Neural cell (in vitro differentiated cells): ENCODE measurements around the gene ATP6V1F. TPM values are rescaled to one million over a fixed set of nuclear protein-coding genes. Genes with fewer than 3 reads are reported as not detected.

Experiments
- H2AFZ ChIP-seq: fragments of 200-600, 300-800 bp; sonication (generic), shearing (Covaris generic); 2 replicates; pipeline ENCODE4 v1.6.0; 2014; ENCODE audit warnings: low read depth, mild to moderate bottlenecking, antibody characterized with exemption, low read length, moderate library complexity
- H3F3A ChIP-seq: fragments of 200-600 bp; shearing (Covaris generic); 2 replicates; pipeline ENCODE4 v1.6.1; 2016; ENCODE audit warnings: mild to moderate bottlenecking, moderate library complexity, mixed read lengths, antibody characterized with exemption, low read length; ENCODE audit not compliant: insufficient read depth, poor library complexity, severe bottlenecking
- H3K27ac ChIP-seq: fragments of 200-600, 300-800 bp; sonication (generic), shearing (Covaris generic); 2 replicates; pipeline ENCODE4 v1.5.1; 2014; ENCODE audit warnings: mild to moderate bottlenecking, low read length, moderate library complexity
- H3K27me3 ChIP-seq: fragments of 300-800, 200-600 bp; sonication (generic), shearing (Covaris generic); 2 replicates; pipeline ENCODE4 v1.6.0; 2014; ENCODE audit warnings: mild to moderate bottlenecking, low read depth, low read length, moderate library complexity; ENCODE audit not compliant: insufficient read depth
- H3K36me3 ChIP-seq: fragments of 300-800, 200-600 bp; sonication (generic), shearing (Covaris generic); 2 replicates; pipeline ENCODE4 v1.5.1; 2014; ENCODE audit warnings: mild to moderate bottlenecking, antibody characterized with exemption, low read length, moderate library complexity; ENCODE audit not compliant: insufficient read depth
- H3K4me2 ChIP-seq: fragments of 300-800, 200-600 bp; sonication (generic), shearing (Covaris generic); 2 replicates; pipeline ENCODE4 v1.6.0; 2014; ENCODE audit warnings: mild to moderate bottlenecking, low read length
- H3K4me3 ChIP-seq: fragments of 300-800, 200-600 bp; sonication (generic), shearing (Covaris generic); 2 replicates; pipeline ENCODE4 v1.5.1; 2014; ENCODE audit warnings: mild to moderate bottlenecking, low read length, moderate library complexity
- H3K79me2 ChIP-seq: fragments of 200-600 bp; shearing (Covaris generic); replicated peaks from 2 replicates; pipeline ENCODE4 v1.6.0; 2014; ENCODE audit warnings: mild to moderate bottlenecking, low read length, moderate library complexity; ENCODE audit not compliant: insufficient read depth
- H3K9ac ChIP-seq: fragments of 300-800, 200-600 bp; sonication (generic), shearing (Covaris generic); 2 replicates; pipeline ENCODE4 v1.6.1; 2016; ENCODE audit warnings: mild to moderate bottlenecking, low read length, mixed read lengths
- H3K9me2 ChIP-seq: fragments of 200-600 bp; shearing (Covaris generic); 2 replicates; pipeline ENCODE4 v1.6.1; 2016; ENCODE audit warnings: mild to moderate bottlenecking, low read length, mixed read lengths; ENCODE audit not compliant: insufficient read depth
- H3K9me3 ChIP-seq: fragments of 200-600, 300-800 bp; sonication (generic), shearing (Covaris generic); 2 replicates; pipeline ENCODE4 v1.6.1; 2016; ENCODE audit warnings: mild to moderate bottlenecking, mixed run types, low read length, moderate library complexity, mixed read lengths
- H4K20me1 ChIP-seq: fragments of 200-600 bp; shearing (Covaris generic); 2 replicates; pipeline ENCODE4 v1.6.1; 2016; ENCODE audit warnings: mild to moderate bottlenecking, mixed run types; ENCODE audit not compliant: insufficient read depth
- EP300 ChIP-seq: fragments of 450-650 bp; conservative IDR thresholded peaks from 2 replicates; pipeline ENCODE4 v1.6.1; 2014; ENCODE audit warnings: antibody characterized with exemption, mild to moderate bottlenecking, moderate library complexity; ENCODE audit not compliant: poor library complexity, severe bottlenecking
- EZH2 ChIP-seq: fragments of 200-600, 300-800 bp; shearing (Covaris generic), sonication (generic); IDR thresholded peaks from 2 replicates; pipeline ENCODE4 v1.6.1; 2014; ENCODE audit warnings: antibody characterized with exemption, low read length, borderline replicate concordance, mild to moderate bottlenecking; ENCODE audit not compliant: insufficient read depth, poor library complexity, severe bottlenecking
- MXI1 ChIP-seq: fragments of 450-650 bp; conservative IDR thresholded peaks from 2 replicates; pipeline ENCODE4 v1.6.1; 2014; ENCODE audit warnings: antibody characterized with exemption, mild to moderate bottlenecking; ENCODE audit not compliant: poor library complexity, severe bottlenecking
- POLR2AphosphoS5 ChIP-seq: IDR thresholded peaks from 2 replicates; pipeline ENCODE4 v1.6.1; 2012
- RAD21 ChIP-seq: fragments of 450-650 bp; conservative IDR thresholded peaks from 2 replicates; pipeline ENCODE4 v1.6.1; 2014; ENCODE audit warnings: antibody characterized with exemption, mild to moderate bottlenecking, moderate library complexity
- SMC3 ChIP-seq: fragments of 450-650 bp; conservative IDR thresholded peaks from 2 replicates; pipeline ENCODE4 v1.6.1; 2014; ENCODE audit warnings: antibody characterized with exemption, mild to moderate bottlenecking, moderate library complexity; ENCODE audit not compliant: poor library complexity
- TAF1 ChIP-seq: IDR thresholded peaks from 2 replicates; pipeline ENCODE4 v1.6.1; 2012; ENCODE audit warnings: low read depth
- polyA plus RNA-seq: library from polyadenylated mRNA; depleted of rRNA; stranded (reverse); fragments of >200 nt; gene quantifications from 2 replicates; pipeline ENCODE4 v1.2.3, GENCODE V29; 2014
- TF ChIP-seq, protein P1 (sequence below): fragments of 450-650 bp; IDR thresholded peaks from 2 replicates; pipeline ENCODE4 v1.5.1; 2014; ENCODE audit warnings: antibody characterized with exemption, mild to moderate bottlenecking, moderate library complexity; ENCODE audit not compliant: poor library complexity, severe bottlenecking
- TF ChIP-seq, protein P2 (sequence below): IDR thresholded peaks from 2 replicates; pipeline ENCODE4 v1.6.1; 2012; ENCODE audit warnings: borderline replicate concordance

The ATP6V1F gene
- polyA plus RNA-seq, 1 donor from 2014 or later, result 246 TPM

DNA sequence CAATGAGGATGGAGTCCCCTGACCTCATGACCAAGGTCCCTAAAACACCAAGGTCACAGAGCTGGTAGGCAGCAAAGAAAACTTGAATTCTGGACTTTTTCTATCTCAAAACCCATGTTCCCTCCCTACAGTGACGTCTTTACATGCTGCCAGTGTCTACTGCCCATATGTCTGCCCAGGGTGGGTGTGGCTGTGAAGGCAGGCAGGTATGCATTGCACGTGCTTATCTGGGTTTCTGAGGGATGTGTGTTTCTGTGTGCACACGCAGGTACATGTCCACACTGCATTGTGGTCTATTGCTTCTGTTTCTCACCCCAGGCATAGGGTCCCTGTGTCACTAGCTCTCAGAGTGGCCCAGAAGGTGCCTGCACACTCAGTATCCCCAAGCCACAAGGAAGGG is 13.5 kb downstream of the ATP6V1F start:
- H3F3A ChIP-seq, result no peaks in the 10 kb centered on the region
- H3K9ac ChIP-seq, result no peak overlapping the region
- no peak for TF ChIP-seq POLR2AphosphoS5
- TF ChIP-seq EZH2, result no peak
- TF ChIP-seq, protein P1, sequence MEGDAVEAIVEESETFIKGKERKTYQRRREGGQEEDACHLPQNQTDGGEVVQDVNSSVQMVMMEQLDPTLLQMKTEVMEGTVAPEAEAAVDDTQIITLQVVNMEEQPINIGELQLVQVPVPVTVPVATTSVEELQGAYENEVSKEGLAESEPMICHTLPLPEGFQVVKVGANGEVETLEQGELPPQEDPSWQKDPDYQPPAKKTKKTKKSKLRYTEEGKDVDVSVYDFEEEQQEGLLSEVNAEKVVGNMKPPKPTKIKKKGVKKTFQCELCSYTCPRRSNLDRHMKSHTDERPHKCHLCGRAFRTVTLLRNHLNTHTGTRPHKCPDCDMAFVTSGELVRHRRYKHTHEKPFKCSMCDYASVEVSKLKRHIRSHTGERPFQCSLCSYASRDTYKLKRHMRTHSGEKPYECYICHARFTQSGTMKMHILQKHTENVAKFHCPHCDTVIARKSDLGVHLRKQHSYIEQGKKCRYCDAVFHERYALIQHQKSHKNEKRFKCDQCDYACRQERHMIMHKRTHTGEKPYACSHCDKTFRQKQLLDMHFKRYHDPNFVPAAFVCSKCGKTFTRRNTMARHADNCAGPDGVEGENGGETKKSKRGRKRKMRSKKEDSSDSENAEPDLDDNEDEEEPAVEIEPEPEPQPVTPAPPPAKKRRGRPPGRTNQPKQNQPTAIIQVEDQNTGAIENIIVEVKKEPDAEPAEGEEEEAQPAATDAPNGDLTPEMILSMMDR, result no peak
- TF ChIP-seq RAD21, result no peak
- TF ChIP-seq MXI1, result no peak
- H3K4me3 ChIP-seq, result no peak overlapping the region
- no peak overlapping the region for H2AFZ ChIP-seq
- H3K4me2 ChIP-seq, result no peak overlapping the region
- H3K27ac ChIP-seq, result no peak overlapping the region
- H3K9me2 ChIP-seq, result no peaks in the 10 kb centered on the region
- no peaks in the 10 kb centered on the region for H3K79me2 ChIP-seq
- H3K9me3 ChIP-seq, result no peaks in the 10 kb centered on the region
- no peaks in the 10 kb centered on the region for H4K20me1 ChIP-seq
- no peaks in the 10 kb centered on the region for H3K36me3 ChIP-seq
- no peaks in the 10 kb centered on the region for H3K27me3 ChIP-seq

DNA sequence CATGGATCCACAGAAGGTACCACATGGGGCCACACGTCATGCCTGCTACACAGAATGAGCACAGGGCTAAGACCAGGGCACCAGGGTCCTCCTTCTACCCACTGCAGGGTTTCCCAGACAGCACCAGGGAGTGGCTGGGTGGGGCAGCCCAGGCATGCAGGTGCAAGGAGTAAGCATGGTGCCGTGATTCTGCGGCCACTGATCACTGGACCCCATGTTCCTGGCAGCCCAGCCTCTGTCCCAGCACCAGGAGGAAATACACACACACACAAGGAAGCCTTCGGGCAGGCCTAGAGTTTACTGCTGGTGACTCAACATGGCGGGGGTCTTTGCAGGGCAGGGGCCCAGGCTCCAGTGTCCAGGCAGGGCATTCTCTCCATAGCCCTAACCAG is 13.9 kb downstream of the ATP6V1F start:
- Histone ChIP-seq H3K27me3 (no peaks in the 10 kb centered on the region), H4K20me1 (no peaks in the 10 kb centered on the region), H3K9ac (no peak overlapping the region), H3F3A (no peaks in the 10 kb centered on the region), H3K79me2 (no peaks in the 10 kb centered on the region), H3K36me3 (no peaks in the 10 kb centered on the region), H3K9me2 (no peaks in the 10 kb centered on the region), H2AFZ (no peak overlapping the region), H3K27ac (no peak overlapping the region), H3K4me2 (no peak overlapping the region), H3K9me3 (no peaks in the 10 kb centered on the region), H3K4me3 (no peak overlapping the region)
- TF ChIP-seq TAF1 (no peak), EZH2 (no peak), MXI1 (no peak), POLR2AphosphoS5 (no peak), RAD21 (no peak), EP300 (no peak), SMC3 (no peak)
- TF ChIP-seq, protein P2, sequence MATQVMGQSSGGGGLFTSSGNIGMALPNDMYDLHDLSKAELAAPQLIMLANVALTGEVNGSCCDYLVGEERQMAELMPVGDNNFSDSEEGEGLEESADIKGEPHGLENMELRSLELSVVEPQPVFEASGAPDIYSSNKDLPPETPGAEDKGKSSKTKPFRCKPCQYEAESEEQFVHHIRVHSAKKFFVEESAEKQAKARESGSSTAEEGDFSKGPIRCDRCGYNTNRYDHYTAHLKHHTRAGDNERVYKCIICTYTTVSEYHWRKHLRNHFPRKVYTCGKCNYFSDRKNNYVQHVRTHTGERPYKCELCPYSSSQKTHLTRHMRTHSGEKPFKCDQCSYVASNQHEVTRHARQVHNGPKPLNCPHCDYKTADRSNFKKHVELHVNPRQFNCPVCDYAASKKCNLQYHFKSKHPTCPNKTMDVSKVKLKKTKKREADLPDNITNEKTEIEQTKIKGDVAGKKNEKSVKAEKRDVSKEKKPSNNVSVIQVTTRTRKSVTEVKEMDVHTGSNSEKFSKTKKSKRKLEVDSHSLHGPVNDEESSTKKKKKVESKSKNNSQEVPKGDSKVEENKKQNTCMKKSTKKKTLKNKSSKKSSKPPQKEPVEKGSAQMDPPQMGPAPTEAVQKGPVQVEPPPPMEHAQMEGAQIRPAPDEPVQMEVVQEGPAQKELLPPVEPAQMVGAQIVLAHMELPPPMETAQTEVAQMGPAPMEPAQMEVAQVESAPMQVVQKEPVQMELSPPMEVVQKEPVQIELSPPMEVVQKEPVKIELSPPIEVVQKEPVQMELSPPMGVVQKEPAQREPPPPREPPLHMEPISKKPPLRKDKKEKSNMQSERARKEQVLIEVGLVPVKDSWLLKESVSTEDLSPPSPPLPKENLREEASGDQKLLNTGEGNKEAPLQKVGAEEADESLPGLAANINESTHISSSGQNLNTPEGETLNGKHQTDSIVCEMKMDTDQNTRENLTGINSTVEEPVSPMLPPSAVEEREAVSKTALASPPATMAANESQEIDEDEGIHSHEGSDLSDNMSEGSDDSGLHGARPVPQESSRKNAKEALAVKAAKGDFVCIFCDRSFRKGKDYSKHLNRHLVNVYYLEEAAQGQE, result no peak
- TF ChIP-seq, protein P1, result no peak
